Esophagus muscularis mucosa (tissue), 4 donors: ENCODE measurements around the gene BLID.

Experiments
- CTCF ChIP-seq, 3 experiments: fragments of 200-600 bp in 2 of 3; fragments of 450-650 bp in 1 of 3; sonication (generic) in 2 of 3; IDR thresholded peaks; one replicate each; pipeline ENCODE4 v1.5.1; 2017 to 2019; ENCODE audit warnings: antibody characterized with exemption in 3 of 3, mild to moderate bottlenecking in 2 of 3, moderate library complexity in 1 of 3
- EP300 ChIP-seq: sonication (generic); formaldehyde crosslinking; IDR thresholded peaks from one replicate; pipeline ENCODE4 v1.6.1; 2017; ENCODE audit warnings: antibody characterized with exemption
- POLR2A ChIP-seq: fragments of 450-650 bp; IDR thresholded peaks from one replicate; pipeline ENCODE4 v1.6.1; 2017; ENCODE audit warnings: antibody characterized with exemption, moderate library complexity, mild to moderate bottlenecking, low read depth
- POLR2AphosphoS5 ChIP-seq, 2 donors: sonication (generic); formaldehyde crosslinking; IDR thresholded peaks; one replicate each; pipeline ENCODE4 v1.6.1; 2017; ENCODE audit warnings: antibody characterized with exemption in 2 of 2

DNA sequence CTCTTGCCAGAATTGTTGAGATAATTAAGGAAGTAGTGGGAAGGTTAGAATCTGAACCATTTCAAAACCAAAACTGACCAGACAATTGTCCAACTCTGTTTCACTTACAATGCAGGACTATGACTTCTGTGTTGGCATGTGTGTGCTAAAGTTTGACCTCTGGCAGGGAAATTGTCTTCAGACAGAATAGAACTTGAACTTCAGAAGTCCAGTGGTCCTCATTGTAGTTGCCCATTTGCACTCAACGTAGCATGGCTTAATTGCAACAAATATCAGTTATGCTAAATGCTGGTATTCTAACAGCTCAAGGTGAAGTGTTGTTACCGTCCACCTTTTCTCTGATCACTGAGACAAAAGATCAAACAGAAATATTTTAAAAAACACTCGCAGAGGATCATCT, 47.2 kb downstream of the BLID start:
- TF ChIP-seq CTCF (IDR thresholded peaks at IDR 0.05) (no peak), POLR2A (no peak), POLR2AphosphoS5 (IDR thresholded peaks at IDR 0.05) (no peak), EP300 (no peak)
